Stimulated activated CD8-positive, alpha-beta memory T cell treated with anti-CD3 and anti-CD28 coated beads, Interleukin-4, amount 100 ng/mL, for 48 hours (primary cell): ENCODE measurements around the gene GPC3.
"Not testable (repeated sequence)": the region's sequence is repeated elsewhere in the genome, so short reads cannot be mapped to it uniquely, and the experiment has no call there.

Experiments
- DNase-seq: peaks from one replicate; pipeline ENCODE4 v3.0.0-alpha.2; 2020

GPC3 gene

DNA sequence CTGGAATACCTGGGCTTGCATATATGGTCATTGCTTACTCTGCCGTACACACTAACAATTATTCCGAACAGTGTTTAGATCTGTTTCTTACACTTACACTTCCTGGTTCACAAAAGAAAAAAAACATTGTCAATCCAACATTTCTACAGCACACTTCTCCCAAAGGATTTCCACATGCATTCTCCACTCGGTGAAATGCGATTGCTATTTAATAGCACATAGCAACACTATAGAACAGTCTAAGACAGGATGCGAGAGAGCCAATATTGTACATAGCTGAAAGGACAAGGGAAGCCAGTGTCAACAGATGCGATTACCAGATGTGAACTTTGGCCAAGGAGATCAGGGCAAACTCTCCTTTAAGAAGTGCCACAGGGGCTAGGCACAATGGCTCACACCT, 349.4 kb downstream of the GPC3 start:
- DNase-seq, result no peak

DNA sequence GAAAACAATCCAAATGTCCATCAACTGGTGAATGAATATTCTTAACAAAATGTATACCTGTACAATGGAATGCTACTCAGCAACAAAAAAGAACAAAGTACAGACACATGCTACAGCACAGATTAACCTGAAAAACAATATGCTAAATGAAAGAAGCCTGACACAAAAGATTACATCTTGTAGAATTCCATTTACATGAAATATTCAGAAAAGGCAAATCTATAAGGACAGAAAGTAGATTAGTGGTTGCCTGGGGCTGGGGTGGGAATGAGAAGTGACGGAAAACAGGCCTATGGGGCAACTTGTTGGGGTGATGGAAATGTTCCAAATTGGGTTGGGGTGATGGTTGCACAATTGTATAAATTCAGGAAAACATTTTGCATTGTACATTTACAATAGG, 351.0 kb downstream of the GPC3 start:
- no peak for DNase-seq

DNA sequence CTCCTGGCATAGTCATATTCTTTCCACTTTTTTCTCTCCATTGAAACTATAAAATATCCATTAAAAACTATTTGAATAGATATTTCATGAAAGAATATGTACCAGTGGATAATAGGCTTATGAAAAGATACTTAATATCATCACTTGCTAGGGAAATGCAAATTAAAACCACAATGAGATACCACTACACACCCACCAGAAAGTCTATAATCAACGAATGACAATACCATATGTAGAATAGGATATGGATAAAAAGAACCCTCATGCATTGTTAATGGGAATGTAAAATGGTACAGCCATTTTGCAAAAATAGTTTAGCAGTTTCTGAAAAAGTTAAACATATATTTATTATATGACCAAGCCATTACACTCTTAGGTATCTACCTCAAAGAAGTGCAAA, 351.4 kb downstream of the GPC3 start:
- DNase-seq, result no peak

DNA sequence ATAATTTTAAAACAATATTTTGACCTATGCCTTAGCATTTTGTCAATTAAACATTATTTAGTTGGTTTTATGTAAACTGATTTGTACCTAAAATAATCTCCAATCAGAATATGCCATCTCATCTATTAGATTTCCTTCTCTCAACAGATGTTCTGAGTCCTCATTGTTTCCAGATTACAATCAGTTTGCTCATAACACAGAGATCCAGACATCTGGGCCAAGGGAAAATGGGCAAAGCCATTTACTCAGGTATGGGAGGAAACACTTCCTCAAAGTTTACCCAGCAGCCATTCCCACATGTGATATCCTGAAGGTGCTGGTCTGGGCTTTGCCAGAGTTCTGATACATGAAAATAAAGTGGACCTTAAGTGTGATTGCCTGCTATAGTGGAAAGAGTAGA, 352.2 kb downstream of the GPC3 start:
- no peak for DNase-seq

DNA sequence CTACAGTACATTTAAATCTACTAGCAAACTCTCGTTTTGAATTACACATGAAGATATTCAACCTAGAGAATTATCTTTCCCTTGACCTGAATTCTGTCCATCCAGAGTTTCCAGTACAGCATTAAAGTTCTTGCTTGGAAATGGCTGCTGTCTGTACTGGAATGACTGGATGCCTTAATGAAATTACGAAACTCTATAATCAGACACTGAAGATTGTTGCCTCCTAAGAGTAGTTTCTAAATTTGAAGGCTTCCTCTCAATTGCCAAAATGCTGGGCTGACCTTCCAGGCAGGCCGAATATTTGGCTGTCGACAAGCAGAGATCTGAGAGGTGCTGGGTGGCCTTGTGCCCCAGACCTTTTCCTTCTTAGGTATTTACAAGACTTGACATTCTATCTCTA, 355.0 kb downstream of the GPC3 start:
- DNase-seq, result no peak

DNA sequence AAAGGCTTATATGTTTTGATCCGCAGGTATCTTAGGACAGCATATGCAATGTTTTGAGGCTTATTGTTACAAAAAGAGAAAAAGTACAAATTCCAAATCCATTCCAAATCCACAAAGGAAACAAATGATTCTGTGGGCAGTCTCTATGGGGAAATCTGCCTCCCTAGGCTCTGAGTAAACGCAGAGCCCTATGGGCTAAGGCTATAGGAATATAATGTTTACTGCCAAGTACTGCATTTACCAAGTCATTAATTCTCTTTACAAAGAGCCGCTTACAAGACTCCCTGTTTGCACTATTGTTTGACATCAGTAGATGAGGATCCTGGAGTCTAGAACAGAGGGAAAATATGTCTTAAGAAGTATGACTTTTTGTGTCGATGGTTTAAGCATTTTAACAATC, 357.7 kb downstream of the GPC3 start:
- DNase-seq, result no peak

DNA sequence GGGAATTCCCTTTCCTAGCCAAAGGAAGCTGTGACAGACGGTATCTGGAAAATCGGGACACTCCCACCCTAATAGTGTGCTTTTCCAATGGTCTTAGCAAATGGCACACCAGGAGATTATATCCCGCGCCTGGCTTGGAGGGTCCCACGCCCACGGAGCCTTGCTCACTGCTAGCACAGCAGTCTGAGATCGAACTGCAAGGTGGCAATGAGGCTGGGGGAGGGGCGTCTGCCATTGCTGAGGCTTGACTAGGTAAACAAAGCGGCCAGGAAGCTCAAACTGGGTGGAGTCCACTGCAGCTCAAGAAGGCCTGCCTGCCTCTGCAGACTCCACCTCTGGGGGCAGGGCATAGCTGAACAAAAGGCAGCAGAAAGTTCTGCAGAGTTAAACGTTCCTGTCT, 364.0 kb downstream of the GPC3 start:
- DNase-seq, result not testable (repeated sequence)

DNA sequence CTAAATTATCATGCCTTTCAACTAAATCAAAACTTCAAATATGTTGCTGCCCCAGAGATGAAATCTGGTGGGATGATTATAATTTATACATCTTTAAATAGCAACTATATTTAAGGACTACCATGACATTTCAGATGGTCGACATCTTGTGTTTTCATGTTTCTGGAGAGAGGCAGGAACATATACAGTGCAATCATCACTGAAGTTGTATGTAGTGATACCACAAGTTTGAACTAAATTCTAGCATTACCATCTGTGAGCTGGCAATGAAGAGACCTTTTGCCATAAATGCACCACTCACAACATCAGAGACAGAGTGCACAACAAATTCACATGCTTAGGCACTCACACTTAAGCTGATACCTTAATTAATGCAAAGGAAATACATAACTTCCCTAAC, 373.7 kb downstream of the GPC3 start:
- DNase-seq, result no peak

DNA sequence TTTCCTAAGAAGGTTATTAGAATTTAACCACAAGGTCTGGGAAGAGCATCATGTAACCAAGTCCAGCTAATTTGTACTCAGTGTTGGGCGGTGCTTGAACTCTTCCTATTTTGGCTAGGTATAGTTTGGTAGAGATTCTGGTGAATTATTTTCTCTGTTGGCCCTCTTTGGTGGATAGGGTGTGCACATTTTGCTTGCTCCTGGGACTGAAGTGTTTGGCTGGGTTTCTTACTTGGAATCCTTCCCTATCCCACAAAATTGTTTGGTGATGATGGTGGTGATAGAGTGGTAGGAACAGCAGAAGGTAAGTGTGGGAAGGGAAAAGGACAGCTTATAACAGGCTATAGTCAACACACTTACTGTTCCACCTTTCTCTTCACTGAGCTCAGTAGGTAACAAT, 375.3 kb downstream of the GPC3 start:
- no peak for DNase-seq

DNA sequence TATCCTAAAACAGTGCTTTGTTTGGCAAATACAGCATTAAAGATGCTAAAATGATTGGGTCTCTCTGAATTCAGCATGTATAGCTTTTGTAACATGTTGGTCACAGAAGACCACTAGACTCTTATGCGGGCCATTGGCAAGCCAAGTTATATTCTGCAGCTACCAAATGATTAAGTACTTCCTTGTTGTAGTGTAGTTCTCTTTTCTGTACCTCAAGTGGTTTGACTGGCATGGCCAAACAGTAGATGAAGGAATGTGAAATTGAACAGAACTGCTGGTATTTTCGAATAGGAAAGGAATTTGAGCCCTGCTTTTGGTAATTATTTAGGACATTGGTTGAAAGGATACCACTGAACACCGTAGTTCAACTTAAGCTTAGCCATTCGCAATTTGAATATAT, 376.2 kb downstream of the GPC3 start:
- DNase-seq, result no peak

DNA sequence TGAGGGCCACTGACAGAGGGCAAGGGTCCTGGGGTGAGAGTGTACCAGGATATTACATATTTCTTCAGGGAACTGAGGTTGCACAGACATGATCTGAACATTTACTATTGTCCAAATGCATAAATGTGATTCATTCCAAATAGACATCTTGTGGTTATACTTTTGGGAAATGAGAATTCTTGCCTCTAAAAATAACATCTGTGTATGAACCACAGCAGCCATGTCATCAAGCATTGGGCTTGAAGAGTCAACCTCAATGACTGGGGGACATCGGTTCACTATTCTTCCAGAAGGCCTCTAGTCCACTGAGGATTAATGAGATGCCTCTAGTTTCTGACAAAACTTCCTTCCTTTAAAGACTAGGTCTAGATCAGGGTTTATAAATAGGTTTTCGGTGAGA, 377.0 kb downstream of the GPC3 start:
- DNase-seq, result no peak

DNA sequence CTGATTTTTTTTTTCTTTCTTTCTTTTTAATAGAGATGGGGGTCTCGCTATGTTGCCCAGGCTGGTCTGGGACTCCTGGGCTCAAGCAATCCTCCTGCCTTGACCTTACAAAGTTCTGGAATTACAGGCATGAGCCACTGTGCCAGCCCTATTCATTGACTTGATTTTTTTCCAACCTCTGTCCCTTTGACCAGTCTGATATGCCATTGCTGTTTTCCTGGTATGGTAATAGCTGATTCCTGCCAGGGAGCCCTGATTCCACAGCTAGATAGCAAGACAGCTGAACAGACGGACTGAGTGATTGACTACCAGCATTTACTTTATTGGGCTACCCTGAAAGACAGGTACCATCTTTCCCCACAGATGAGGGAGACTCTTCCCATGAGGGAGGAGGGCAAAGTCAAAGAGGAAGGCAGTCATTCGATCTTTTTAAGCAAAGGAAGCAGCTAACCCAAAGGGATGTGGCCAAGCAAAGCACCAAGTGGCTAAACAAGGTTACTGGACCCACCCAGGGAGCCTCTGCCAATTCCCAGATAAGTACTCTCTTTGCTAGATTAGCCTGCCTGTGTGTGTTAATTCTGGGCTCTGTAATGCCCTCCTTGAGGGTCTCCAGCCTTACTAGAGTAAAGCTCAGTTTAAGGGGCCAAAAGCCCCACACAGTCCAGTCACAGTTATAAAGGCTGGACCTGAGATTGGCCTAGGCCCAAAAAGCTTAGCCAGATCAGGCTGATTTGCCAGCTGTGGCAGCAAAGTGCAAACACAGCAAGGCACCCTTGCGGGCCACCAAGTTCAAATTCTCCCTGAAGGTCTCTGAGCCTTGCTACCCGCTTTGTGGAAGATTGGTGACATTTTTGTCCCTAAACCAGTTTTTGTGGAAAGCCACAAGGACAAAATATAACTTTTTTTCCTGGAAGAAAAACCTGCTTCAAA, 377.7 kb downstream of the GPC3 start:
- no peak for DNase-seq

DNA sequence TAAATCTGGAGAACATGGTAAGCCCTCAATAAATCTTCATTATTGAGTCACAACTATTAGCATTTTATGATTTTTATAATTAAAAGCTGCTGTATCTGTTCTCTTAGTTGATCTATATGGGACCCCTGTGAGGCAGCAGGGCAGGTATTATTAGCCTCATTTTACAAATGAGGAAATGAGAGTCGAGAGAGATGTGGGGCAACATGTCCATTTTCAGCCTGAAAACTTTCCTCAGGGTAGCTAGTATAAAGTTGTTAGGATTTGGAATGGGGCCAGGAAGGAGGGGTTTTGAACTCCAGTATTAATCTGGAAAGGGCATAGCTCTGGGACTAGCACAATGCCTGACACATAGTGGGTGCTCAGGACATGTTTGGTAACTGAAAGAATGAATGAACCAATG, 378.4 kb downstream of the GPC3 start:
- DNase-seq, result no peak

DNA sequence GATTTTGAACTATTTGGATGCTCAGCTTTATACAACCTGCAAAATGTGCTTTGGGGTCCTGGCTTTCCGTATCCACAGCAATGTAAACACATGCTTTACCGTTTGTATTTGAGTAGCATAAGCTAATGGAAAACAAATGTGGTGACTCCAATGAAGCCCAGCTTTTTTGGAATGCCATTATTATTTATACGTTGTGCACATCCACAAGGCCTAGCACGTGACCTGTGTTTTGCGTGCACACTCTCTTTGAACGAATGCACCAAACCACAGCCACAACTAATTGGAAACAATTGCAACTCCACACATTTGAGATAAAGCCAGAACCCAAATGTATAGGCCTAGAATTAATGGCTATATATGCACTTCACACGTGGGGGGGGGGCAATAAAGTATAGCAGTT, 380.6 kb downstream of the GPC3 start:
- DNase-seq, result no peak

DNA sequence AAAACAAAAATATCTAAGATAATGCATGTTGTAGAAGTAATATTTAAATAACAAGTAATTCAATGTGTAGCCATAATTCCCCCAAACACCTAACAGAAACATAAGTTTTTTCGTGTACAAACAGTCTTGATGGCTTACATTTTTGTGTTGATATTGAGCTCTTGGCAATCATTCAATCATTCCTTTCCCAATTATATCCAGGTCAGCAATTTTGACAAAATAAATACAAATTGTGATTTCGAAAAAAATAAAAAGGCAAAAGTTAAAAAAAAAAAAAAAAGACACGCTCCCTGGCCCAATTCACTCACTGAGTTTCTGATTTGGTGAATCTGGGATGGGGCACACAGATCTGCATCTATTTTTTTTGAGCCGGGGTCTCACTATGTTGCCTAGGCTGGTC, 382.5 kb downstream of the GPC3 start:
- no peak for DNase-seq

DNA sequence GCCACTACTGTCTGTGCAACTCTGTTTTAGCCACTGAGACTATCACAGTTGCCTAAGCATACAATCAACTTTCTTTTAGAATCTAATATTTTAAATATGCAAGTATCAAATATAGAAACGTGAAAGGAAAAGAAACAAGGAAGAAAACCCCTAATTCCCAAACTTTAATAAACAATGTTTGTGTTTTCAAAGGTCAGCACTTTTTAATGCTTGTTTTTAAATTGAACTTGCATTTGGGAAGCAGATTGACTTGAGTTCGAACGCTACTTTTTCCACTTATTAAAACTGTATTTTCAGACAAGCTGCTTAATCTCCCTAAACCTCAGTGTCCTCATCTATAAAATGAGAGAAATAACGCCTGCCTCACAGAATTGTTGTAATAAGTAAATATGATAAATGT, 384.3 kb downstream of the GPC3 start:
- DNase-seq, result no peak

DNA sequence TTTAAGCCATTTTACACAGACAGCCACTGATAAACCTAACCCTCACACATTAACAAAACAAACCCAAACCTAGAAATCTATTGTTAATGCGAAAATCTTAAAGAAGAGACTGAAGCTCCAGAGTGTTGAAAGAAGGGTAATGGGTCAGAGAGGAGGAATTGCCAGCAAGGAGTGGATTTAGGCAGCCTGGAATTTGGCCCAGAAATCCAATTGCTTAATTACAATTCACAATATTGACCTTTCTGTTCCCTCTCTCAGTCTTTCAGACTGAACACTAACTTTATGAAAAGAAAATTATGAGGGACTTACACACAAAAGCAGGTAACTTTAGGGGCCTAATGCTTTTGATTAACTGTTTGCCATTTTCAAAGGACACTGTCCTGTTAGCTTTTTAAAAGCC, 384.9 kb downstream of the GPC3 start:
- DNase-seq, result no peak

DNA sequence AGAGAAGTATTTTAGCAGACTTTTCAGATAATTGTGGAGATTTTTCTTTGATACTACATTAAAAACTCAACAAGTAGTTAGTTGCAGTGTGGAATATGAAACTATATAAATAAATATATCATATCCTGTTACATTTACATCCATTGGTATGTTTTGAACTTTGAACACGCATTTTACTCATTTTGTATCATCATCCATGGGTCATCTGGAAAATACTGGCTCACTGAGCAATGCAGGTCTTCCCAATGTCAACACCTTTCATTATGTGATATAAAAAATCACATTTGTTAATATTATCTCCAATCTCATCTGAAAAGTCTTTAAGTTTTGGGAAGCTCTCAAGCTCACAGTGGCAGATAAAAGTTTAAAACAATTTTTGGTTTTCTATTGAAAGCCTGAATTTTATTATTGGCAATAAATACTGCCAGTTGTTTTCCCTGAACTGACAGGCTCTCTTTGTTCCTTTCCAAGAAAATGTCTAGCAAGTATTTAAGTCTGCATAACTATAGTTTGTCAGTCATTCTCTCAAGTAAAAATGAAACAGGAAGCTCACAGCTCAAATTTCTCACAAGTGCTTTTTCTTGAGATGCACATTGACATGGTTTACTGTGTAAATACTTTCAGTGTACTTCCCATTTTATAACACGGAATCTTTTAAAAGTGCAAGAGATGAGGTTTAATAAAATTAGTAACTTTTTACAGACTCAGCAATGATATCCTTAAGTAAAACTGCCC, 386.6 kb downstream of the GPC3 start:
- DNase-seq, result no peak

DNA sequence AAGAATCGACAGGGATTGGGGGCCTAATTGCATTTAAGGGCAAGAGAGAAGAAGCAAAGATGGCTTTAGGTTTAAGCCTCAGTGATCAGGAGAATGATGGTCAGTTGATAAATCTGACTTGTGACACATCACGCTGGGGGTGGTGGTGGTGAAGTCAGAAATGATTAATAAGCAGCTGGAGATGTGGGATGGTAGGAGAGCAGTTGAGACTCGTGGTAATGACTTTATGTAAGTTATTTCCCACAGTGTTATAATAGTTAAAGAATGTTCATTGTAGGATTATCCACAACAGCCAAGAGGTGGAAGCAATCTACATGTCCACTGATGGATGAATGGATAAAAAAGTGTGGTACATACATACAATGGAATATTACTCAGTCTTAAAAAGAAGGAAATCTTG, 391.2 kb downstream of the GPC3 start:
- DNase-seq, result no peak

DNA sequence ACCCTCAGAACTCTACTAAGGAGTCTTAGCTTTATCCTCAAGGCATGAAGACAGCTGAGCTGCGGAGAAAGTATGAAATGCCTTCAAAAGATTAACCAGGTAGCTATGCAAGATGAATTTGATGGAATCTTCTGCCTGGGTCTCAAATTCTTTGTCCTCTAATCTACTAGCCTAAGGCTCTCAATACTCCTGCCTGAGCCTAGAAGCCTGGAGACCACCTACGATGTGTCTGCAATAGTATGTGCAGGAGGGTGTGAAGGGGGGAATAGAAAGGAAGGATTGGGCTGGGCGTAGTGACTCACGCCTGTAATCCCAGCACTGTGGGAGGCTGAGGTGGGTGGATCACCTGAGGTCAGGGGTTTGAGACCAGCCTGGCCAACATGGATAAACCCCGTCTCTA, 391.9 kb downstream of the GPC3 start:
- no peak for DNase-seq

DNA sequence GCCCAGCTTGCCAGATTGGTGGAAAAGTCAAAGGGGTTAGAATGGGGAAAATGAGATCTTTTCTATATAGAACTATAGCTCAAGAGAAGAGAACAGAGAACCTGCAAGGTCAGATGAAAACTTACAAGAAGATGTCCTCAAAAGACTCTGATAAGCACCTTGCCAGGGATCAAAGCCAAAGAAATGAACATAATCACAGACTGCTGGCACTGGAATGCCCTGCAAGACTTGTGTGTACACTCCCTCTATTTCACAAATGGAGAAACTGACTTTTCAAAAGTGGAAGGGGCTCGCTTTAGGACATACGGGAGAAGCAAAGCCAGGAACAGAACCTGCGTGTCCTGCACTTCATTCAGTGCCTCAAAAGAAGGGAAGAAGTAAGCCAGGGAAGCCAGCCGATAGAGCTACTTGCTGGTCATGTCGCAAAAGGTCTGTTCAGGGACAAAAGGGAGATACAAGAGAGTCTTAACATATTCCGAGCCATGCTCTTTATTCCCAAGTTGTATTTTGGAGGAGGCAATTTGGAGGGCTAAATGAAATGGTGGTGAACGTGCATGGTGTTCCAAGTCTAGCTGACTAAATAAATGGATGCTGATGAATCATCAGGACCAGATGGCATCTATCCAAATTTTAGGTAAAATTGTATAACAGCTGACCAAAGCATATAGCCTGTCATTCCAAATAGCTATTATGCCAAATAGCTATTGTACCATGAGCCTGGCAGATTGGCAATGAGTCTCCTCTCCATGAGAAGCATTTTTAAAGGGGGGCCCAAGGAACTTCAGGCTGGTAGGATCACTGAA, 394.5 kb downstream of the GPC3 start:
- DNase-seq, result no peak

DNA sequence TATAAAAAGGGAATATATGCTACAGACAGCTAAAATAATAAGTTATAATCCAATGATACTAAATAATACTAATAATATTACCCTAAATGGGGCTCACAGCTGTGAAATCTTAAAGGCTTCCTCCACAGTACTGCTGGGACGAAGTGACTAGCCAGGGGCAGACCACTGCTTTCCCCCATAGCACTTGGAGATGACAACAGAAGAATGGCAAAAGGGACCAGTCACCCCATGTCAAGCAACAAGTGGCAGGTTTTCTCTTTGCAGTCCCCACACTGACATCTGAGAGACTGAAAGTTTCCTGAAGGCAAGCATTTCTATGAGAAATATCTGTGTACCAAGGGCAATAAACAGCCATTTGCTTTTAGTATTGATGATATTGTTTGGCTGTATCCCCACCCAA, 396.6 kb downstream of the GPC3 start:
- no peak for DNase-seq

DNA sequence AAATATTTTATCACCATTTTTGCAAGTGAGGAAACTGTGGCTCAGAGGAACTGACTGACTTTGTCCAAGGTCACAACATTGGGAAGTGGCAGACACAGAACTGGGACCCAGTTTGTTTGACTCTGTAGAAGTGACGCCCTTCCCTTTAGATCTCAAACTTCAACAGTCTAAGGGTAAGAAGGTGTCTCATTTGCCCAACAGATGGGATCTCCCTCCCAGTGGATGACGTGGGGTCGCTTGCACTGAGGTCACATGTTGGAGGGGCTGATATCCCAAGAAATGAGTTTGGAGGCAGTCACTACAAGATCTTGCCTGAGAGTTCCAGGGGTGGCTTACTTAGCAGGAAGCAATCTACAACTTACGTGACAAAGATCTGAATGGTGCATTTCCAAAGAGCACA, 397.6 kb downstream of the GPC3 start:
- DNase-seq, result no peak

DNA sequence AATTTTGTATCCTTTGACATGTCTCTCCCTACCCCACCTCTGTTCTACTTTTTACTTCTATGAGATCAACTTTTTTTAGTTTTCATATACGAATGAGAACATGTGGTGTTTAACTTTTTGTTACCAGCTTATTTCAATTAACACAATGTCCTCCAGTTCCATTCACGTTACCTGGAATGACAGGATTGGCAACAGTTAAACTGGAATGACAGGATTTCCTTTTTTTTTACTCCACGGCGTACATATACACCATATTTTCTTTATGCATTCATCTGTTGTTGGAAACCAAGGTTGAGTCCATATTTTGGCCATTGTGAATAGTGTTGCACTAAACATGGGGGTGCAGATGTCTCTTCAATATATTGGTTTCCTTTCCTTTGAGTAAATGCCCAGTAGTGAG, 398.3 kb downstream of the GPC3 start:
- no peak for DNase-seq
